CD14-positive monocyte (primary cell): ENCODE data around the gene RAB22A. TPM values are rescaled to one million over a fixed set of nuclear protein-coding genes. Genes with fewer than 3 reads are reported as not detected.

Experiments used
- DNase-seq, 3 donors: peaks; one replicate each; pipeline ENCODE4 v3.0.0-alpha.2; 2011 to 2022
- H2AFZ ChIP-seq: 2 replicates; pipeline ENCODE4 v1.6.0; 2012; ENCODE audit warnings: mild to moderate bottlenecking, low read depth, low read length, inconsistent platforms; ENCODE audit not compliant: insufficient read depth, poor library complexity, severe bottlenecking
- H3K27ac ChIP-seq, 2 donors: 1 replicate in 1 of 2; 2 replicates in 1 of 2; pipeline ENCODE4 v1.5.1; 2012 to 2013; ENCODE audit warnings: low read length in 2 of 2, control low read depth in 1 of 2, inconsistent platforms in 1 of 2, low read depth in 1 of 2, mild to moderate bottlenecking in 1 of 2
- H3K27me3 ChIP-seq, 2 donors: one replicate each; pipeline versions ENCODE4 v1.6.0 to v1.6.1; 2011 to 2013; ENCODE audit warnings: low read length in 2 of 2; ENCODE audit not compliant: control insufficient read depth in 2 of 2, insufficient read depth in 2 of 2
- H3K36me3 ChIP-seq, 2 donors: replicated peaks in 1 of 2; 1 replicate in 1 of 2; 2 replicates in 1 of 2; pipeline versions ENCODE4 v1.5.1 to v1.6.1; 2012 to 2013; ENCODE audit warnings: low read length in 2 of 2, control low read depth in 1 of 2, inconsistent platforms in 1 of 2, mild to moderate bottlenecking in 1 of 2; ENCODE audit not compliant: insufficient read depth in 2 of 2, control insufficient read depth in 1 of 2
- H3K4me1 ChIP-seq, 2 donors: 1 replicate in 1 of 2; 2 replicates in 1 of 2; pipeline versions ENCODE4 v1.5.1 to v1.6.1; 2012 to 2013; ENCODE audit warnings: low read length in 2 of 2, control low read depth in 1 of 2, inconsistent platforms in 1 of 2, mild to moderate bottlenecking in 1 of 2, moderate library complexity in 1 of 2; ENCODE audit not compliant: insufficient read depth in 2 of 2, control insufficient read depth in 1 of 2
- H3K4me2 ChIP-seq: replicated peaks from 2 replicates; pipeline ENCODE3; 2012; ENCODE audit warnings: low read length, moderate library complexity, mild to moderate bottlenecking; ENCODE audit not compliant: poor library complexity, severe bottlenecking; ENCODE audit errors: extremely low read depth
- H3K4me3 ChIP-seq, 3 experiments: fragments of 200-600 bp in 1 of 3; sonication (generic) in 1 of 3; replicated peaks in 1 of 3; 1 replicate in 2 of 3; 2 replicates in 1 of 3; pipeline ENCODE4 v1.5.1; 2011 to 2013; ENCODE audit warnings: low read length in 3 of 3, mild to moderate bottlenecking in 3 of 3, control low read depth in 2 of 3, low read depth in 2 of 3, inconsistent platforms in 1 of 3, moderate library complexity in 1 of 3
- H3K79me2 ChIP-seq: 2 replicates; pipeline ENCODE4 v1.6.0; 2012; ENCODE audit warnings: mild to moderate bottlenecking, control low read depth, inconsistent platforms, low read length, moderate library complexity; ENCODE audit not compliant: insufficient read depth
- H3K9ac ChIP-seq: 2 replicates; pipeline ENCODE4 v1.6.0; 2017; ENCODE audit warnings: low read length, mild to moderate bottlenecking; ENCODE audit not compliant: insufficient read depth, poor library complexity, severe bottlenecking
- H3K9me3 ChIP-seq, 2 donors: replicated peaks in 1 of 2; 1 replicate in 1 of 2; 2 replicates in 1 of 2; pipeline versions ENCODE4 v1.5.1 to v1.6.1; 2012 to 2013; ENCODE audit warnings: low read length in 2 of 2, control low read depth in 1 of 2; ENCODE audit not compliant: control insufficient read depth in 1 of 2, insufficient read depth in 1 of 2
- H4K20me1 ChIP-seq: 2 replicates; pipeline ENCODE4 v1.6.0; 2012; ENCODE audit warnings: mild to moderate bottlenecking, low read length, control low read depth, moderate library complexity; ENCODE audit not compliant: insufficient read depth
- H3K27ac Mint-ChIP-seq, 7 donors: one replicate each; pipeline ENCODE4 v1.8.0; 2020; ENCODE audit warnings: mild to moderate bottlenecking in 7 of 7, mixed read lengths in 7 of 7, moderate library complexity in 6 of 7, inconsistent platforms in 2 of 7
- H3K27me3 Mint-ChIP-seq, 3 donors: one replicate each; pipeline ENCODE4 v1.8.0; 2021 to 2022; ENCODE audit warnings: low read depth in 3 of 3, mild to moderate bottlenecking in 3 of 3, mixed read lengths in 3 of 3, moderate library complexity in 3 of 3, inconsistent platforms in 1 of 3
- H3K36me3 Mint-ChIP-seq, 2 donors: one replicate each; pipeline ENCODE4 v1.8.0; 2020; ENCODE audit warnings: mixed read lengths in 2 of 2, inconsistent platforms in 1 of 2, mild to moderate bottlenecking in 1 of 2
- H3K4me1 Mint-ChIP-seq: one replicate; pipeline ENCODE4 v1.8.0; 2020; ENCODE audit warnings: mild to moderate bottlenecking, mixed read lengths
- H3K4me3 Mint-ChIP-seq, 2 donors: one replicate each; pipeline ENCODE4 v1.8.0; 2020; ENCODE audit warnings: mild to moderate bottlenecking in 2 of 2, mixed read lengths in 2 of 2, moderate library complexity in 1 of 2
- H3K9me3 Mint-ChIP-seq, 7 donors: one replicate each; pipeline ENCODE4 v1.8.0; 2020 to 2022; ENCODE audit warnings: mixed read lengths in 7 of 7, mild to moderate bottlenecking in 6 of 7, moderate library complexity in 6 of 7, inconsistent platforms in 2 of 7
- CTCF ChIP-seq: fragments of 200-600 bp; IDR thresholded peaks from one replicate; pipeline ENCODE4 v1.8.0; 2022; ENCODE audit warnings: antibody characterized with exemption, mild to moderate bottlenecking
- WGBS: methylation state at CpG from one replicate; pipeline ENCODE4 v1.1.5; 2013; ENCODE audit warnings: missing lambda C conversion rate; ENCODE audit not compliant: insufficient coverage; 5-methylcytosine and 5-hydroxymethylcytosine counted together
- intact Hi-C, 2 donors: fragments of 100-400 bp; cut with micrococcal nuclease; formaldehyde crosslinking; loops; one replicate each; pipeline versions ENCODE4 v1.15.0 to v1.15.1; 2023
- polyA plus RNA-seq, 3 donors: library from polyadenylated mRNA; depleted of rRNA in 1 of 3; unstranded in 2 of 3; stranded (reverse) in 1 of 3; fragments of 300-500 nt in 2 of 3; fragments of >200 nt in 1 of 3; fragmentation: Illumina TruSeq in 2 of 3; gene quantifications; 1 replicate in 2 of 3; 2 replicates in 1 of 3; pipeline ENCODE4 v1.2.3, GENCODE V29; 2012 to 2021

RAB22A gene
- polyA plus RNA-seq, 3 donors: 5.8 to 10.6 (median 9.8) TPM

- Mint-ChIP-seq H3K27ac (peak overlapping the region in 3 of 7 donors; percentile 19 to 37 (median 27)), H3K4me1 (peaks cover 6% of the 10 kb centered on the region), H3K9me3 (no peaks in the 10 kb centered on the region), H3K27me3 (peaks cover 0 to 3% (median 0%) of the 10 kb centered on the region in 3 donors), H3K36me3 (peaks cover 44 to 48% of the 10 kb centered on the region in 2 donors), H3K4me3 (no peak overlapping the region)
- no peak for DNase-seq
- no peaks in the 10 kb centered on the region for H3K4me1 ChIP-seq
- no peak for TF ChIP-seq CTCF
- H3K27me3 ChIP-seq: no peaks in the 10 kb centered on the region
- intact Hi-C loops: no loop called here
- H3K36me3 ChIP-seq: peaks cover 85 to 99% of the 10 kb centered on the region in 2 donors
- no peak overlapping the region for H3K4me2 ChIP-seq
- no peaks in the 10 kb centered on the region for H3K79me2 ChIP-seq
- WGBS: 92% methylated on average over 7 of the region's 9 CpGs
- no peak overlapping the region for H3K27ac ChIP-seq
- peaks cover 17% of the 10 kb centered on the region for H4K20me1 ChIP-seq
- H2AFZ ChIP-seq: no peak overlapping the region
- no peaks in the 10 kb centered on the region for H3K9me3 ChIP-seq
- H3K4me3 ChIP-seq: no peak overlapping the region
- no peak overlapping the region for H3K9ac ChIP-seq
Observed at GRCh38 chr20:58267389-58268215, 41.9 kb upstream of the RAB22A start.

- Mint-ChIP-seq H3K27me3 (peaks cover 0 to 3% (median 0%) of the 10 kb centered on the region in 3 donors), H3K4me1 (peaks cover 6% of the 10 kb centered on the region), H3K4me3 (no peak overlapping the region), H3K9me3 (no peaks in the 10 kb centered on the region), H3K27ac (peak overlapping the region in 1 of 7 donors; percentile 85), H3K36me3 (peaks cover 49 to 53% of the 10 kb centered on the region in 2 donors)
- TF ChIP-seq CTCF: no peak
- no peaks in the 10 kb centered on the region for H3K9me3 ChIP-seq
- H3K4me3 ChIP-seq: no peak overlapping the region
- no peak overlapping the region for H3K4me2 ChIP-seq
- H3K79me2 ChIP-seq: no peaks in the 10 kb centered on the region
- H3K27me3 ChIP-seq: no peaks in the 10 kb centered on the region
- H3K27ac ChIP-seq: no peak overlapping the region
- no peak overlapping the region for H3K9ac ChIP-seq
- peaks cover 81 to 99% of the 10 kb centered on the region in 2 donors for H3K36me3 ChIP-seq
- no peaks in the 10 kb centered on the region for H3K4me1 ChIP-seq
- peaks cover 26% of the 10 kb centered on the region for H4K20me1 ChIP-seq
- intact Hi-C loops: no loop called here
- DNase-seq: no peak
- 95% methylated on average over 7 of the region's 7 CpGs for WGBS
- H2AFZ ChIP-seq: no peak overlapping the region
Observed at GRCh38 chr20:58268421-58268821, 41.1 kb upstream of the RAB22A start.
